ENCODE data around the gene FILIP1. TPM values are rescaled to one million over a fixed set of nuclear protein-coding genes. Genes with fewer than 3 reads are reported as not detected.
A peak's percentile ranks its signal among the peaks of the same experiment; 100 is the strongest.

The FILIP1 gene
- total RNA-seq, 4 donors from 2014 or later: 41.7 to 53.3 (median 48.4) TPM

DNA sequence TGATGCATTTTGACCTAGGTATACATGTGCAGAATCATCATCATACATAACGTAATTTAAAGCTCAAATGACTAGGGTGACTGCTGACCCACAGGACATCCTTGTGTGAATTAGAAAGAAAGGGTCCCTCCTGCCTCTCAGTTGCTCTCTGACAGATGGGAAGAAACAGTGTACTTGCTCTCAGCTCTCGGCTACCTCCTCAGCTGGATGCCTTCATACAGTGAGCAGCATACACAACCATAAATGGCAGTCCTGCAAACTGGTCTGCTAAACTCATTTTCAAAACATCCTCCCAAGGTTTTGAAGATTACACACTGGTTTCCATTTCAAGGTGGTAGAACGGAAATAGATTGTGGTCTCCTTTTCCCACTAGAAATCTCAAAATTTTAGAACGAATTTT lies 26.3 kb downstream of the FILIP1 start:
- Histone ChIP-seq H3K36me3 (no peaks in the 10 kb centered on the region), H3K27me3 (no peaks in the 10 kb centered on the region), H3K4me1 (peaks cover 30 to 51% (median 40%) of the 10 kb centered on the region in 4 donors), H3K27ac (replicated peaks in 1 of 4) (peak overlapping the region; percentile 72 to 87 (median 82)), H3K9me3 (no peaks in the 10 kb centered on the region), H3K4me3 (peak overlapping the region in 2 of 4 donors; percentile 4)
- TF ChIP-seq POLR2AphosphoS5 (IDR thresholded peaks at IDR 0.05): peak; percentile 37 to 53
- TF ChIP-seq, protein P1, sequence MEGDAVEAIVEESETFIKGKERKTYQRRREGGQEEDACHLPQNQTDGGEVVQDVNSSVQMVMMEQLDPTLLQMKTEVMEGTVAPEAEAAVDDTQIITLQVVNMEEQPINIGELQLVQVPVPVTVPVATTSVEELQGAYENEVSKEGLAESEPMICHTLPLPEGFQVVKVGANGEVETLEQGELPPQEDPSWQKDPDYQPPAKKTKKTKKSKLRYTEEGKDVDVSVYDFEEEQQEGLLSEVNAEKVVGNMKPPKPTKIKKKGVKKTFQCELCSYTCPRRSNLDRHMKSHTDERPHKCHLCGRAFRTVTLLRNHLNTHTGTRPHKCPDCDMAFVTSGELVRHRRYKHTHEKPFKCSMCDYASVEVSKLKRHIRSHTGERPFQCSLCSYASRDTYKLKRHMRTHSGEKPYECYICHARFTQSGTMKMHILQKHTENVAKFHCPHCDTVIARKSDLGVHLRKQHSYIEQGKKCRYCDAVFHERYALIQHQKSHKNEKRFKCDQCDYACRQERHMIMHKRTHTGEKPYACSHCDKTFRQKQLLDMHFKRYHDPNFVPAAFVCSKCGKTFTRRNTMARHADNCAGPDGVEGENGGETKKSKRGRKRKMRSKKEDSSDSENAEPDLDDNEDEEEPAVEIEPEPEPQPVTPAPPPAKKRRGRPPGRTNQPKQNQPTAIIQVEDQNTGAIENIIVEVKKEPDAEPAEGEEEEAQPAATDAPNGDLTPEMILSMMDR (IDR thresholded peaks at IDR 0.05): no peak
- WGBS: 44% methylated on average over 4 of the region's 4 CpGs
- intact Hi-C loops (cut with DNase I): no loop called here
- DNase-seq (ENCODE audit: extremely low spot score): no peak

DNA sequence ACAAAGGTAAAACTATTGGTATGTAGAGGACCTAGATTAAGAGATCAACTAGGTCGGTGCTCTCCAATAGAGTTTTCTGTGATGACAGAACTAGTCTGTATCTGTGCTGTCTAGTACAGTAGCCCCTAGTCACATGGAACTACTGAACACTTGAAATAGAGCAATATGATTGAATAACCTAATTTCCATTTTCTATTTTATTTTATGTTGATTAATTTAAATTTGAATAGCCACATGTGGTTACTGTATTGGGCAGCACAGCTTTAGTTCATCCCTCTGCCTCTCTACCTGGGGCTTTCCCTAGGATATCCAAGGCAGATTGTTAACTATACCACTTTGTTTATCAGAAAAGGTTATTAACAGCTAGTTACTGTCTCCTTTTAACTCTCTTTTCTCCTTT lies 27.0 kb downstream of the FILIP1 start:
- Histone ChIP-seq H3K4me3 (no peak overlapping the region), H3K4me1 (peaks cover 31 to 51% (median 40%) of the 10 kb centered on the region in 4 donors), H3K9me3 (no peaks in the 10 kb centered on the region), H3K36me3 (no peaks in the 10 kb centered on the region), H3K27ac (replicated peaks in 1 of 4) (peak overlapping the region; percentile 72 to 87 (median 82)), H3K27me3 (no peaks in the 10 kb centered on the region)
- TF ChIP-seq EP300 (IDR thresholded peaks at IDR 0.05): no peak
- no peak for TF ChIP-seq POLR2AphosphoS5 (IDR thresholded peaks at IDR 0.05)
- 100% methylated on average over 1 of the region's 1 CpG for WGBS
- no peak for DNase-seq (ENCODE audit: extremely low spot score)
- intact Hi-C loops (cut with DNase I): no loop called here

DNA sequence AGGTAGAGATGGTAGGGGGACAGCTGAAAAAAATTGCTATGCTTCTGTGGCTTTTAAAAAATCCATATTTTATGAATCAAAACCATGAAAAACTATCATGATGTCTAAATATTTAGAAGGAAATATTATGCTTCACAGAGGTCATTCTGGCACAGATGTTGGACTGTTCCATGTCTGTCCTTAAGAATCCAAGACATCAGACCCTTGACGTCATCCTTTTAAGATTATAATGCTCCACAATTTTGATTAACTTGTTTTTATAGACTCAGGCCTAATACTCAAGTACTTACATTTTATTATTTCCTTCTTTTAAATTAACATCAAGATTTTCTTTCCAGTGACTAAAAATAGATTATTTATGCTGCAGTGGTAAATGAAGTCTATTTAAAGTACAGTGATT lies 29.7 kb downstream of the FILIP1 start:
- peaks cover 55 to 74% (median 61%) of the 10 kb centered on the region in 4 donors for H3K4me1 ChIP-seq

DNA sequence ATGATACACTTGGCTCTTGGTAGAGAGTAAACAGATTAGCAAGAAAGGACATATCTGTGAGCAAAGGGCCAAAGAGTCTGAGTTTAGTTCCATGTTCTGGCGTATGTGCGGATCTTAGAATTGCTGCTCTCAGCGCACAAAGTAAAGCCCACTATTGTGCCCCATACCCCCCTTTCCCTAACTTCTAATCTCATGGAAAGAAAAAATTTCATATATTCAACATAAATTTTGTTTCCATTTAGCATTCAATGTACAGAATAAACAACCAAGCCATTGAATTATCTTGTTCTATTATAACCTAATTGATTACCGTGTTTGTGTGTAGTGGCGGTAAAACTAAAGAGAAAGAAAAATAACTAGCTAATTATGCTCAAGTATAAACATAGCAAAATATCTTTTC lies 30.5 kb downstream of the FILIP1 start:
- TF ChIP-seq POLR2A (IDR thresholded peaks at IDR 0.05; ENCODE audit: low read depth) (no peak), EP300 (IDR thresholded peaks at IDR 0.05) (no peak), POLR2AphosphoS5 (IDR thresholded peaks at IDR 0.05) (no peak)
- TF ChIP-seq, protein P1 (IDR thresholded peaks at IDR 0.05): no peak
- H3K9me3 ChIP-seq: no peaks in the 10 kb centered on the region
- WGBS: 90% methylated on average over 5 of the region's 5 CpGs
- H3K4me3 ChIP-seq: no peak overlapping the region
- H3K36me3 ChIP-seq: no peaks in the 10 kb centered on the region
- no peak for DNase-seq (ENCODE audit: extremely low spot score)
- no peaks in the 10 kb centered on the region for H3K27me3 ChIP-seq
- peaks cover 57 to 76% (median 66%) of the 10 kb centered on the region in 4 donors for H3K4me1 ChIP-seq
- peak overlapping the region; percentile 5 to 87 (median 55) for H3K27ac ChIP-seq (replicated peaks in 1 of 4)
- intact Hi-C loops (cut with DNase I): no loop called here

More for the DNA sequence above, 29.7 kb downstream of the FILIP1 start:
- DNase-seq (ENCODE audit: extremely low spot score): no peak
- intact Hi-C loops (cut with DNase I): no loop called here
- Histone ChIP-seq H3K27ac (replicated peaks in 1 of 4) (peak overlapping the region; percentile 40 to 87 (median 60)), H3K27me3 (no peaks in the 10 kb centered on the region), H3K36me3 (no peaks in the 10 kb centered on the region), H3K4me3 (no peak overlapping the region), H3K9me3 (no peaks in the 10 kb centered on the region)
- TF ChIP-seq, protein P1 (IDR thresholded peaks at IDR 0.05): no peak
- TF ChIP-seq POLR2A (IDR thresholded peaks at IDR 0.05; ENCODE audit: low read depth) (no peak), EP300 (IDR thresholded peaks at IDR 0.05) (no peak), POLR2AphosphoS5 (IDR thresholded peaks at IDR 0.05) (no peak)
- 18% methylated on average over 1 of the region's 1 CpG for WGBS

DNA sequence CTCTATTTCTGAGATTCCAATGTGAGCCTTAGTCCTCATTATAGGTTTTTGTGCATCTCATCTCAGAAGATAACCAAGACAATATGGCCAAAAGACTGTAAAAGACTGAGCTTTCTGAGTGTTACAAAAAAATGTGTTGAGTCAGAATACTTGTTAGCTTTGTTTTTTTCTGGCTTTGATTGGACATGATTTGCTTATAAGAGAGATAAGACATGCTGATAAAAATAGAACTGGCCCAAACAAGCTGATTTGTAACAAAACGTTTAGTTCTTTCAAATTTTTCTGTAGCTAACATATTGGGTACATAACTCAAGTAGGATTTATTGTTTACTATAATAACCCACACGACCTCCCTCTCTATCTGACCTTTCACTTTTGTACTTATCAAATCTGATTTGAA lies 32.9 kb downstream of the FILIP1 start:
- DNase-seq (ENCODE audit: extremely low spot score): no peak
- WGBS: 51% methylated on average over 2 of the region's 2 CpGs
- intact Hi-C loops (cut with DNase I): no loop called here
- H3K27me3 ChIP-seq: no peaks in the 10 kb centered on the region
- TF ChIP-seq POLR2AphosphoS5 (IDR thresholded peaks at IDR 0.05): no peak
- TF ChIP-seq POLR2A (IDR thresholded peaks at IDR 0.05; ENCODE audit: low read depth): no peak
- no peak for TF ChIP-seq EP300 (IDR thresholded peaks at IDR 0.05)
- TF ChIP-seq, protein P1 (IDR thresholded peaks at IDR 0.05): no peak
- peak overlapping the region; percentile 4 to 71 (median 68) for H3K27ac ChIP-seq (replicated peaks in 1 of 4)
- no peaks in the 10 kb centered on the region for H3K9me3 ChIP-seq
- no peak overlapping the region for H3K4me3 ChIP-seq
- peaks cover 39 to 64% (median 50%) of the 10 kb centered on the region in 4 donors for H3K4me1 ChIP-seq
- H3K36me3 ChIP-seq: no peaks in the 10 kb centered on the region
